ENCODE data around the gene CARNS1.

Gene CARNS1

GRCh38 chr11:67468759-67469507, 53.5 kb downstream of the CARNS1 start, which contains the start of gene TMEM134:
Gene TMEM134 (minus strand): TSS chr11:67469251. CDS start chr11:67469192, 59 bp downstream.
- peak; percentile 90 for DNase-seq

- DNase-seq, result no peak
Measured at GRCh38 chr11:67469508-67469811, 54.0 kb downstream of the CARNS1 start.

GRCh38 chr11:67470337-67471002, 55.0 kb downstream of the CARNS1 start:
- no peak for DNase-seq

- DNase-seq, result no peak
Measured at GRCh38 chr11:67472882-67473281, 57.4 kb downstream of the CARNS1 start.
